Loucy (cell line): ENCODE measurements around the gene ATP10D.

ENCODE experiments used
- H2AFZ ChIP-seq: fragments of 200-600 bp; sonication (generic); 2 replicates; pipeline ENCODE4 v1.6.0; 2016; ENCODE audit warnings: antibody characterized with exemption, mild to moderate bottlenecking, low read length, moderate library complexity
- H3F3A ChIP-seq: fragments of 200-600 bp; 2 replicates; pipeline ENCODE4 v1.6.0; 2016; ENCODE audit warnings: antibody characterized with exemption, low read depth, mild to moderate bottlenecking
- H3K27me3 ChIP-seq: fragments of 200-600 bp; sonication (generic); 2 replicates; pipeline ENCODE4 v1.6.1; 2014; ENCODE audit warnings: low read length, mild to moderate bottlenecking; ENCODE audit not compliant: insufficient read depth, poor library complexity, severe bottlenecking
- H3K36me3 ChIP-seq: fragments of 200-600 bp; sonication (generic); 2 replicates; pipeline ENCODE4 v1.6.1; 2016; ENCODE audit warnings: low read length; ENCODE audit not compliant: insufficient read depth
- H3K4me1 ChIP-seq: fragments of 200-600 bp; sonication (generic); 2 replicates; pipeline ENCODE4 v1.5.1; 2014; ENCODE audit warnings: low read length, mild to moderate bottlenecking; ENCODE audit not compliant: insufficient read depth, poor library complexity, severe bottlenecking
- H3K4me2 ChIP-seq: fragments of 200-600 bp; sonication (generic); 2 replicates; pipeline ENCODE4 v1.6.0; 2014; ENCODE audit warnings: antibody characterized with exemption, low read length, low read depth, mild to moderate bottlenecking; ENCODE audit not compliant: poor library complexity, severe bottlenecking
- H3K4me3 ChIP-seq: fragments of 200-600 bp; sonication (generic); 2 replicates; pipeline ENCODE4 v1.5.1; 2014; ENCODE audit warnings: low read length, mild to moderate bottlenecking, mixed read lengths; ENCODE audit not compliant: poor library complexity, severe bottlenecking
- H3K79me2 ChIP-seq: fragments of 200-600 bp; sonication (generic); 2 replicates; pipeline ENCODE4 v1.6.1; 2014; ENCODE audit warnings: low read length; ENCODE audit not compliant: insufficient read depth
- H3K9ac ChIP-seq: fragments of 200-600 bp; sonication (generic); 2 replicates; pipeline ENCODE4 v1.6.0; 2014; ENCODE audit warnings: mild to moderate bottlenecking, low read depth, low read length, moderate library complexity; ENCODE audit not compliant: poor library complexity, severe bottlenecking
- H3K9me2 ChIP-seq: fragments of 200-600 bp; sonication (generic); replicated peaks from 2 replicates; pipeline ENCODE4 v1.6.1; 2016; ENCODE audit warnings: low read depth, low read length, mixed read lengths
- H3K9me3 ChIP-seq: fragments of 200-600 bp; sonication (generic); 2 replicates; pipeline ENCODE4 v1.6.1; 2014; ENCODE audit warnings: mild to moderate bottlenecking, antibody characterized with exemption, low read length, low read depth; ENCODE audit not compliant: insufficient read depth
- H4K20me1 ChIP-seq: fragments of 200-600 bp; sonication (generic); 2 replicates; pipeline ENCODE4 v1.6.0; 2014; ENCODE audit warnings: antibody characterized with exemption, low read length, mild to moderate bottlenecking; ENCODE audit not compliant: insufficient read depth, poor library complexity, severe bottlenecking
- CTCF ChIP-seq: fragments of 200-600 bp; sonication (generic); conservative IDR thresholded peaks from 2 replicates; pipeline ENCODE4 v1.5.1; 2014; ENCODE audit warnings: mild to moderate bottlenecking, antibody characterized with exemption, low read length
- EZH2phosphoT487 ChIP-seq: fragments of 200-600 bp; IDR thresholded peaks from 2 replicates; pipeline ENCODE4 v1.6.1; 2018; ENCODE audit warnings: antibody characterized with exemption, mild to moderate bottlenecking, moderate library complexity, borderline replicate concordance

ATP10D gene

GRCh38 chr4:47534772-47535171 is 49.7 kb downstream of the ATP10D start:
- H3K27me3 ChIP-seq, result no peaks in the 10 kb centered on the region
- H3K9me3 ChIP-seq, result no peaks in the 10 kb centered on the region
- no peaks in the 10 kb centered on the region for H3K9me2 ChIP-seq
- TF ChIP-seq CTCF, result no peak
- H3K9ac ChIP-seq, result no peak overlapping the region
- peaks cover 38% of the 10 kb centered on the region for H3K4me1 ChIP-seq
- no peak overlapping the region for H3K4me3 ChIP-seq
- H4K20me1 ChIP-seq, result peaks cover 3% of the 10 kb centered on the region
- H3F3A ChIP-seq, result 0 out of 2 replicates have a peak, but pooled peaks cover 3% of the 10 kb centered on the region
- H2AFZ ChIP-seq, result no peak overlapping the region
- H3K36me3 ChIP-seq, result no peaks in the 10 kb centered on the region; the same call in none of the 2 replicates
- H3K4me2 ChIP-seq, result no peak overlapping the region
- no peaks in the 10 kb centered on the region for H3K79me2 ChIP-seq

DNA sequence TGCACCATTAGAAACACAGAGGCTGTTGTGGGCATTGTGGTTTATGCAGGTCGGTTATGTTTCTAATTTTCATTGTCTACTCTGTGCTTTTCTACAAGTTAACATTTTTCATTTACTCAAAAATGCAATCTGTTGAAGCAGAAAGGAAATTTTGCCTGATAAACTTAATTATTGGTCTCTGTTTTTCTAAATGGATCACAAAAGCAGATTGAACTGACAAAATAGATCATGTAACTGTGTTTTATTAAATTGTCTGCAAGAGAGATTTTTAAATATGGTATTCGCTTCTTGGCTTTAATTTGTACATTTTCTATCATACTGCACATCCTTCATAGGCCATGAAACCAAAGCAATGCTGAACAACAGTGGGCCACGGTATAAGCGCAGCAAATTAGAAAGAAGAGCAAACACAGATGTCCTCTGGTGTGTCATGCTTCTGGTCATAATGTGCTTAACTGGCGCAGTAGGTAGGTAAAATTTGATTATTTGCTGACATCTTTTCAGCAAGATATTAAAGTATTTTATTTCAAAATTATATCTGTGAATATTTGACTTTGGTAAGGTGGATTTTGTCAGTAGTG is 50.6 kb downstream of the ATP10D start:
- no peak overlapping the region for H2AFZ ChIP-seq
- H3F3A ChIP-seq, result 0 out of 2 replicates have a peak, but pooled peaks cover 3% of the 10 kb centered on the region
- H3K4me2 ChIP-seq, result no peak overlapping the region
- no peaks in the 10 kb centered on the region; the same call in none of the 2 replicates for H3K36me3 ChIP-seq
- TF ChIP-seq EZH2phosphoT487 (no peak), CTCF (no peak)
- H3K79me2 ChIP-seq, result no peaks in the 10 kb centered on the region
- no peak overlapping the region for H3K9ac ChIP-seq
- H3K27me3 ChIP-seq, result no peaks in the 10 kb centered on the region
- no peaks in the 10 kb centered on the region for H3K9me2 ChIP-seq
- peaks cover 3% of the 10 kb centered on the region for H4K20me1 ChIP-seq
- H3K9me3 ChIP-seq, result no peaks in the 10 kb centered on the region
- H3K4me3 ChIP-seq, result no peak overlapping the region
- peaks cover 37% of the 10 kb centered on the region for H3K4me1 ChIP-seq

GRCh38 chr4:47536966-47537365 is 51.9 kb downstream of the ATP10D start:
- H3K4me3 ChIP-seq, result no peak overlapping the region
- no peak for TF ChIP-seq CTCF
- TF ChIP-seq EZH2phosphoT487, result no peak
- peaks cover 26% of the 10 kb centered on the region for H3K4me1 ChIP-seq
- H3K9me3 ChIP-seq, result no peaks in the 10 kb centered on the region
- no peaks in the 10 kb centered on the region for H3K9me2 ChIP-seq
- H3K4me2 ChIP-seq, result no peak overlapping the region
- H3K9ac ChIP-seq, result no peak overlapping the region
- H3F3A ChIP-seq, result no peaks in the 10 kb centered on the region
- H3K79me2 ChIP-seq, result no peaks in the 10 kb centered on the region
- no peaks in the 10 kb centered on the region; the same call in none of the 2 replicates for H3K36me3 ChIP-seq
- H4K20me1 ChIP-seq, result peaks cover 3% of the 10 kb centered on the region
- H3K27me3 ChIP-seq, result no peaks in the 10 kb centered on the region
- H2AFZ ChIP-seq, result no peak overlapping the region
